Psoas muscle (tissue), 8 donors: ENCODE data around the gene CCDC183. TPM values are rescaled to one million over a fixed set of nuclear protein-coding genes. Genes with fewer than 3 reads are reported as not detected.
"Not testable (repeated sequence)": the region's sequence is repeated elsewhere in the genome, so short reads cannot be mapped to it uniquely, and the experiment has no call there.

Source experiments
- ATAC-seq, 4 donors: fragments of 200-7000 bp; cut with Tn5 transposase; one replicate each; pipeline ENCODE4 v1.9.1; 2020; ENCODE audit warnings: moderate library complexity in 3 of 4, mild to moderate bottlenecking in 2 of 4
- DNase-seq, 2 donors: peaks; one replicate each; pipeline ENCODE4 v3.0.0-alpha.2; 2020
- H3K27ac ChIP-seq: fragments of 200-600 bp; one replicate; pipeline ENCODE4 v1.8.0; 2022
- H3K27me3 ChIP-seq, 3 donors: fragments of 200-600 bp in 1 of 3; one replicate each; pipeline versions ENCODE4 v1.6.1 to v1.8.0; 2013 to 2022; ENCODE audit warnings: low read length in 2 of 3, mild to moderate bottlenecking in 2 of 3, moderate library complexity in 1 of 3; ENCODE audit not compliant: insufficient read depth in 3 of 3
- H3K36me3 ChIP-seq, 2 donors: fragments of 200-600 bp in 1 of 2; one replicate each; pipeline versions ENCODE4 v1.6.1 to v1.8.0; 2013 to 2022; ENCODE audit warnings: low read depth in 1 of 2, mild to moderate bottlenecking in 1 of 2, moderate library complexity in 1 of 2; ENCODE audit not compliant: insufficient read depth in 1 of 2
- H3K4me1 ChIP-seq: fragments of 200-600 bp; one replicate; pipeline ENCODE4 v1.8.0; 2022
- H3K4me3 ChIP-seq: fragments of 200-600 bp; one replicate; pipeline ENCODE4 v1.8.0; 2022; ENCODE audit warnings: mild to moderate bottlenecking
- H3K9me3 ChIP-seq: fragments of 200-600 bp; one replicate; pipeline ENCODE4 v1.8.0; 2022
- WGBS, 3 donors: extraction: QIAGEN DNeasy Blood & Tissue Kit; methylation state at CpG; one replicate each; pipeline versions ENCODE4 v1.1.6 to v1.1.7; 2013; 5-methylcytosine and 5-hydroxymethylcytosine counted together
- intact Hi-C, 2 donors: fragments of 100-400 bp; cut with DNase I; formaldehyde crosslinking; loops; one replicate each; pipeline versions ENCODE4 v1.11.0 to v1.14.2; 2022
- polyA plus RNA-seq, 3 donors: library from polyadenylated mRNA; stranded (reverse); fragments of 200-250 nt; gene quantifications; one replicate each; pipeline ENCODE4 v1.2.3, GENCODE V29; 2013
- total RNA-seq, 4 donors: library from RNA; stranded (reverse); fragmentation: NEBNext Ultra II Directional in 2 of 4; extraction: Animal tissue kit (Norgen Biotek cat#: 25700) in 2 of 4; gene quantifications; one replicate each; pipeline versions ENCODE4 v1.2.1 to v1.2.4, GENCODE V29; 2021 to 2023
- TF ChIP-seq, protein P1 (sequence below): fragments of 200-600 bp; IDR thresholded peaks from one replicate; pipeline ENCODE4 v1.8.0; 2022; ENCODE audit warnings: antibody characterized with exemption
- donor health status: healthy with polysubstance abuse.
- donor health status: DM: no; HTN: no; CAD: no; lungs with moderate emphysema.
- donor health status: Bipolar disorder and iron deficiency.
- donor health status: healthy.
- donor health status: DM: yes; HTN: yes; CAD: no.
- donor health status: DM: no; HTN: no; CAD: no.
- donor health status: DM: no; HTN: no; CAD: no.
- donor health status: DM: yes; HTN: yes; CAD: no.

The CCDC183 gene
- total and polyA plus RNA-seq, 7 donors = 0.03 to 0.08 TPM; not detected in 5

GRCh38 chr9:136759436-136760325 lies 36.5 kb upstream of the CCDC183 start:
- no peak overlapping the region for H3K27ac ChIP-seq
- no peak overlapping the region for H3K4me3 ChIP-seq
- H3K4me1 ChIP-seq = peaks cover 11% of the 10 kb centered on the region
- no peaks in the 10 kb centered on the region for H3K36me3 ChIP-seq
- H3K9me3 ChIP-seq = no peaks in the 10 kb centered on the region
- intact Hi-C loops = no loop called here
- no peak for ATAC-seq
- TF ChIP-seq, protein P1, sequence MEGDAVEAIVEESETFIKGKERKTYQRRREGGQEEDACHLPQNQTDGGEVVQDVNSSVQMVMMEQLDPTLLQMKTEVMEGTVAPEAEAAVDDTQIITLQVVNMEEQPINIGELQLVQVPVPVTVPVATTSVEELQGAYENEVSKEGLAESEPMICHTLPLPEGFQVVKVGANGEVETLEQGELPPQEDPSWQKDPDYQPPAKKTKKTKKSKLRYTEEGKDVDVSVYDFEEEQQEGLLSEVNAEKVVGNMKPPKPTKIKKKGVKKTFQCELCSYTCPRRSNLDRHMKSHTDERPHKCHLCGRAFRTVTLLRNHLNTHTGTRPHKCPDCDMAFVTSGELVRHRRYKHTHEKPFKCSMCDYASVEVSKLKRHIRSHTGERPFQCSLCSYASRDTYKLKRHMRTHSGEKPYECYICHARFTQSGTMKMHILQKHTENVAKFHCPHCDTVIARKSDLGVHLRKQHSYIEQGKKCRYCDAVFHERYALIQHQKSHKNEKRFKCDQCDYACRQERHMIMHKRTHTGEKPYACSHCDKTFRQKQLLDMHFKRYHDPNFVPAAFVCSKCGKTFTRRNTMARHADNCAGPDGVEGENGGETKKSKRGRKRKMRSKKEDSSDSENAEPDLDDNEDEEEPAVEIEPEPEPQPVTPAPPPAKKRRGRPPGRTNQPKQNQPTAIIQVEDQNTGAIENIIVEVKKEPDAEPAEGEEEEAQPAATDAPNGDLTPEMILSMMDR = no peak
- no peaks in the 10 kb centered on the region for H3K27me3 ChIP-seq
- DNase-seq = peak in 1 of 2 donors; percentile 40
- WGBS, 3 donors = 85 to 87% (median 85%) methylated on average over 27 of the region's 27 CpGs

DNA sequence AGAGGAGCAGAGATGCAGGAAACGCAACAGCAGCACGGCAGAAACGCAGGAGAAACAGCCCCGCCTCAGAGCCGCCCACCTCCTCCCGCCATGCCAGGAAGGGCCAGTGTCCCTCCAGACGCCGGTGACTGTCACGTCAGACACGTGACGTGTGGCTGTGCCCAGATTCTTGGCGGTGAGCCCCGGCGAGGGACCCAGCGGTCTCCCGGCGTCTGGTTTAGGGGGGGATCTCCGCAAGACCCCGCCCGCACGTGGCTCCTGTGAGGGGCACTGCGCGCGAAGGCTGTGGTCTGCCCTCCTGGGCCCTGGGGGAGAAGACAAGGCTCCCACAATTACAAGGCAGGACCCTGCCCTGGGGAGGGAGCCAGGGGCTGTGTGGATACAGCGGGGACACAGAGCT lies 35.7 kb upstream of the CCDC183 start:
- Histone ChIP-seq H3K36me3 (no peaks in the 10 kb centered on the region), H3K27me3 (no peaks in the 10 kb centered on the region), H3K4me1 (peaks cover 11% of the 10 kb centered on the region), H3K9me3 (no peaks in the 10 kb centered on the region), H3K4me3 (no peak overlapping the region), H3K27ac (no peak overlapping the region)
- DNase-seq (peak in 1 of 2 donors; percentile 52), ATAC-seq (no peak)
- TF ChIP-seq, protein P1 = no peak
- 61 to 72% (median 62%) methylated on average over 25 of the region's 25 CpGs for WGBS, 3 donors
- intact Hi-C loops = no loop called here

GRCh38 chr9:136760834-136761544 lies 35.1 kb upstream of the CCDC183 start:
- H3K4me1 ChIP-seq = peaks cover 11% of the 10 kb centered on the region
- 45 to 56% (median 47%) methylated on average over 22 of the region's 22 CpGs for WGBS, 3 donors
- ATAC-seq, H3K9me3 ChIP-seq, H3K36me3 ChIP-seq, H3K27ac ChIP-seq, H3K4me3 ChIP-seq, intact Hi-C loops, H3K27me3 ChIP-seq: not testable (repeated sequence)
- peak in 1 of 2 donors; percentile 56 for DNase-seq

DNA sequence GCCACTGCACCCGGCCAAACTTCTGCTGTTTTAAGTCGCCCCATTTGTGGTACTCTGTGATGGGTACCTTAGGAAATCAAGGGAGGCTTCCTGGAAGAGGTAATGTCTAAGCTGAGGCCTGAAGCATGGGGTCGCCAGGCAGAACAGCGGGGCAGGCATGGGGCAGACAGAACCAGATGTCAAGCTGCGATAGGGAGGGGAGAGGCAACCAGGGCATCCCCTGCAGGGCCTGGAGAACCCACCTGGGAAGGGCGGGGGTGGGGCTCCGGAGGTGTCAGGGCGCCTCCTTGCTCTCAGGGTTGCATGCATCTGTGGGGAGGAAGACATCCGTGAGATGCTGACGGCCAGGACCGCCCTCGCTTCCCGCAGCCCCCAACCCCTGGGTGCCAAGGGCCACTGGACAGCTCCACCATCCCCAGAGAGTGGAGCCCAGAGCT lies 34.6 kb upstream of the CCDC183 start:
- H3K27me3 ChIP-seq = no peaks in the 10 kb centered on the region
- 79 to 84% (median 82%) methylated on average over 13 of the region's 13 CpGs for WGBS, 3 donors
- TF ChIP-seq, protein P1 = no peak
- peak in 1 of 2 donors; percentile 47 for DNase-seq
- intact Hi-C loops = no loop called here
- peaks cover 11% of the 10 kb centered on the region for H3K4me1 ChIP-seq
- ATAC-seq = no peak
- H3K4me3 ChIP-seq = no peak overlapping the region
- H3K9me3 ChIP-seq = no peaks in the 10 kb centered on the region
- no peak overlapping the region for H3K27ac ChIP-seq
- no peaks in the 10 kb centered on the region for H3K36me3 ChIP-seq

GRCh38 chr9:136762221-136762691 lies 33.9 kb upstream of the CCDC183 start:
- ATAC-seq = no peak
- TF ChIP-seq, protein P1 = no peak

More at GRCh38 chr9:136762221-136762691, 33.9 kb upstream of the CCDC183 start:
- 80 to 86% (median 82%) methylated on average over 17 of the region's 17 CpGs for WGBS, 3 donors
- no peaks in the 10 kb centered on the region for H3K9me3 ChIP-seq
- DNase-seq = peak in 1 of 2 donors; percentile 52
- H3K4me3 ChIP-seq = no peak overlapping the region
- H3K36me3 ChIP-seq = no peaks in the 10 kb centered on the region
- no peaks in the 10 kb centered on the region for H3K27me3 ChIP-seq
- intact Hi-C loops = no loop called here
- peaks cover 11% of the 10 kb centered on the region for H3K4me1 ChIP-seq
- H3K27ac ChIP-seq = no peak overlapping the region
